Activated gamma-delta T cell treated with Interleukin-2 at 50 U/mL for 16 hours (primary cell): ENCODE measurements around the gene MTSS2.

ENCODE experiments used
- DNase-seq: peaks from one replicate; pipeline ENCODE4 v3.0.0-alpha.2; 2020

The MTSS2 gene

GRCh38 chr16:70670175-70670574, 15.7 kb downstream of the MTSS2 start:
- no peak for DNase-seq

- DNase-seq = no peak
Measured at GRCh38 chr16:70665806-70666735, 19.8 kb downstream of the MTSS2 start.

GRCh38 chr16:70665113-70665694, 20.6 kb downstream of the MTSS2 start:
- no peak for DNase-seq

GRCh38 chr16:70664325-70665112, 21.3 kb downstream of the MTSS2 start:
- no peak for DNase-seq

GRCh38 chr16:70663524-70664324, 22.1 kb downstream of the MTSS2 start:
- no peak for DNase-seq

- DNase-seq = no peak
Measured at GRCh38 chr16:70662991-70663523, 22.8 kb downstream of the MTSS2 start.

- no peak for DNase-seq
Measured at GRCh38 chr16:70661918-70662641, 23.8 kb downstream of the MTSS2 start.

- DNase-seq = no peak
Measured at GRCh38 chr16:70661534-70661917, 24.3 kb downstream of the MTSS2 start.

GRCh38 chr16:70660672-70661350, 25.0 kb downstream of the MTSS2 start:
- no peak for DNase-seq

- DNase-seq = no peak
Measured at GRCh38 chr16:70659953-70660671, 25.7 kb downstream of the MTSS2 start.

- no peak for DNase-seq
Measured at GRCh38 chr16:70659546-70659945, 26.3 kb downstream of the MTSS2 start.

- DNase-seq = no peak
Measured at GRCh38 chr16:70658921-70659320, 26.9 kb downstream of the MTSS2 start.

GRCh38 chr16:70657956-70658355, 27.9 kb downstream of the MTSS2 start:
- DNase-seq = no peak

- DNase-seq = no peak
Measured at GRCh38 chr16:70656712-70657263, 29.1 kb downstream of the MTSS2 start.

GRCh38 chr16:70656065-70656711, 29.7 kb downstream of the MTSS2 start:
- DNase-seq = no peak

GRCh38 chr16:70653809-70654771, 31.8 kb downstream of the MTSS2 start:
- DNase-seq = peak; percentile 77

- no peak for DNase-seq
Measured at GRCh38 chr16:70653406-70653805, 32.4 kb downstream of the MTSS2 start.

- DNase-seq = no peak
Measured at GRCh38 chr16:70652322-70652721, 33.5 kb downstream of the MTSS2 start.
